GM21619 (cell line): ENCODE measurements around the gene GPX4.

Experiments used
- ATAC-seq: cut with Tn5 transposase; IDR thresholded peaks from one replicate; pipeline ENCODE4 v1.9.1; 2021; ENCODE audit not compliant: unreplicated experiment

Gene GPX4

DNA sequence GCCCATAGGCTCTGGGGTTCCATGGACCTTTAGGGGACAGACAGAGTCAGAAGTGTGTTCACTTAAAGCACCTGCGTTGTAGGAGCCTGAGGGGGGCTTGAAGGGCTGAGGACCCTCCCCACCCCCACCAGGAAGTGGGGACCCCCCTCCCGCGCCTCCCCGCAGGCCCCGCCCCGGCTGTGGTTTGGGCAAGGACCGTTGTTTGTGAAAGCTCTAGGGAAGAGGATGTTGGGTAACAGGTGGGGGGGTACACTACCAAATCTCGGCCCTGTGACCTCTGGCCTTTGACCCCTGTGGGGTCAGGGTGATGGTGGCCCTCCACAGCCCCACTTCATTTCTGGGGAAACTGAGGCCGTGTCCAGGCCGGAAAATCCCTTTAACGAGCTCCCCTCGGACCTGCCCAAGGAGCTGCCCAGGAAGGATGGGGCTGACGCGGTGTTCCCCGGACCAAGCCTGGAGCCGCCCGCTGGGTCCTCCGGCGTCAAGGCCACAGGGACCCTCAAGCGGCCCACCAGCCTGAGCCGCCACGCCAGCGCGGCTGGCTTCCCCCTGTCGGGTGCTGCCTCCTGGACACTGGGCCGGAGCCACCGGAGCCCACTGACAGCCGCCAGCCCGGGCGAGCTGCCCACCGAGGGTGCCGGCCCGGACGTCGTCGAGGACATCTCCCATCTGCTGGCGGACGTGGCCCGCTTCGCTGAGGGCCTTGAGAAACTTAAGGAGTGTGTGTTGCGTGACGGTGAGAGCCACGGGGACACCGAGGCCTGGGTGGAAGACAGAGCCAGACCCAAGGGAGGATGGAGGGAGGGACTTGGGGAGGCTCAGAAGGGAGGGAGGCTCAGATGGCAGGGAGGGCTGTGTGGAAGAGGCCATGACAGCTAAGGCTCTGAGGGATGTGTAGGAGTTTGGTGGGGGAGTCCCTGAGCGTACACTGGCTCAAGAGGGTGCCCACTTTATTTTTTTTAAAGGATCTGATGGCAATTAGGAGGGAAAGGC, 35.5 kb upstream of the GPX4 start:
- ATAC-seq = no peak

DNA sequence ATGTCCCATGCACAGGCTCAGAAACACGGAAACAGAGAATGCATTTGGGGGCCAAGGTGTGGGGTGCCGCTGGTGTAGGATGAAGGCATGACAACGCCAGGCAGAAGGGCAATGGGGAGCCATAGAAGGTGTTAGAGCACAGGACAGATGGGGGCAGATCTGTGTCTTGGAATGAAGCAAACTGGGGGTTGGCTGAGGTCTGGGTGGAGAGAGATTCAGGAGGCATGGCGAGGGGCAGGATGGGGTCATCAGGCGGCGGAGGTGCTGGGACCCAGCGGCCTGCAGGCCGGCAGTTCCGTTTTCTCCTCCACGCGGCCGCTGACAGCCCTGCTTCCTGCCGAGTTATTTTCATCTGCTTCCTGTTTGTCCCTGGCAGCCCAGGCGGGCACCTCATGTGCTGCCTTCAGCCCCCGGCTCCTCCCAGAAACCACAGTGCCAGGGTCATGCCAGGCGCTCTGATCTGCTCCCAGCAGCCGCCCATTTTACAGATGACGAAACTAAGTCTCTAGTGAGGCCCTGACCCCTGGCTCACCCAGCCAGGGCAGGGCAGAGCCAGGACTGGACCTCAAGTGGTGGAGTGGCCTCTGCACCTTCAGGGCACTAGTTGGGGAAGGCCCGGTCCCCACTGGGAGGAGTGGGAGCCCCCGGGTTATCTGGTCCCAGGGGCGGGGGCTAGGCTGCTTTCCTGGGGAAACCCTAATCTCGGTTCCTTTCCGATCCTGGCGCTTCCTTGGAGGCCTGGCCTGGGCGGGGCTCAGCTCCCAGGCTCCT, 34.6 kb upstream of the GPX4 start:
- ATAC-seq = no peak

GRCh38 chr19:1070576-1070930, 33.2 kb upstream of the GPX4 start:
- no peak for ATAC-seq

GRCh38 chr19:1070931-1071791, 32.6 kb upstream of the GPX4 start:
- ATAC-seq = no peak

GRCh38 chr19:1072371-1073015, 31.3 kb upstream of the GPX4 start:
- ATAC-seq = no peak

DNA sequence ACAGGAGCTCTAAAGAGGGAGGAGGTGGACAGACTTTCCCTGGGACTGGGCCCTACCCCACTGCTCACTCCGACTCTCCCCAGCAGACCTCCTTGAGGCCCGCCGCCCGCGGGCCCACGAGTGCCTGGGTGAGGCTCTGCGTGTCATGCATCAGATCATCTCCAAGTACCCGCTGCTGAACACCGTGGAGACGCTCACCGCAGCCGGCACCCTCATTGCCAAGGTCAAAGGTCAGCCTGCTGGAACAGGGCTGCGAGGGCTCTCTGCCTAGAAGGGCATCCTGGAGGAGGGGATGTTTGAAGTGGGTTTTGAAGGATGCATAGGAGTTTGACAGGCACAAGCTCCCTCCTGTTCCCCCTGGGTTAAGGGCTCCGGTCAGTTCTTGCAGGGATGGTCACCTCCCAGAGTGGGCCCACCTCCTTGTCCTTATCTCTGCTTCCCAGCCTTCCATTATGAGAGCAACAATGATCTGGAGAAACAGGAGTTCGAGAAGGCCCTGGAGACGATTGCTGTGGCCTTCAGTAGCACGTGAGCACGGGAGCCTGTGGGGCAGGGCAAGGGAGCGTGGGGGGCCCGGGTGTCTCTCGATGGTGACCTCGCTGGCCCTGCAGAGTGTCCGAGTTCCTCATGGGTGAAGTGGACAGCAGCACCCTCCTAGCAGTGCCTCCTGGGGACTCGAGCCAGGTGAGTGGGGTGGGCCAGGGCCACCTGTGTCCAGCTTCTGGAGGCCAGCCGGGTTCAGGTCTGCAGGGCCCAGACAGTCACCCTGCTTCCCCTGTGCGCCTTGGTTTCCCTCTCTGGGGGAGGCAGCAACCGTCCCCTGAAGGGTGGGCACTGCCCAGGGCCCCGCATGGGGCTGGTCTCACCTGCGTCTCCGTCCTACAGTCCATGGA, 30.5 kb upstream of the GPX4 start:
- ATAC-seq = no peak

DNA sequence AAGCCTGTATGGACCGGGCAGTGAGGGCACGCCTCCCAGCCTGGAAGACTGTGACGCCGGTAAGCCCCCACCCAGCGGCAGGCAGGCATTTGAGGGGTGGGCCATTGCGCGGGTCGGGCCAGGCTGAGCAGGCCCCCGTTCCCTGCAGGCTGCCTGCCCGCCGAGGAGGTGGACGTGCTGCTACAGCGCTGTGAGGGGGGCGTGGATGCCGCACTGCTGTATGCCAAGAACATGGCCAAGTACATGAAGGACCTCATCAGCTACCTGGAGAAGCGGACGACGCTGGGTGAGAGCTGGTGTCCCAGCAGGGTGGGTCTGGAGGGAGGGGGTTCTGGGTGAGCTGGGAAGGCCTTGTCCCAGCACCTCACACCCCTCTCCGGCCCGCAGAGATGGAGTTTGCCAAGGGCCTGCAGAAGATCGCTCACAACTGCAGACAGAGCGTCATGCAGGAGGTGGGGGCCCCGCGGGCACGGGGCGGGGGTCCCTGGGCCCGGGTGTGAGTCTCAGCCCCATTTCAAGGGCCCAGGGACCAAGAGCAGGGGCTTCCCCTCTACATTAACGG, 29.8 kb upstream of the GPX4 start:
- ATAC-seq = no peak

- ATAC-seq = no peak
Measured at GRCh38 chr19:1074544-1075283, 29.1 kb upstream of the GPX4 start.

- no peak for ATAC-seq
Measured at GRCh38 chr19:1076046-1076386, 27.8 kb upstream of the GPX4 start.

DNA sequence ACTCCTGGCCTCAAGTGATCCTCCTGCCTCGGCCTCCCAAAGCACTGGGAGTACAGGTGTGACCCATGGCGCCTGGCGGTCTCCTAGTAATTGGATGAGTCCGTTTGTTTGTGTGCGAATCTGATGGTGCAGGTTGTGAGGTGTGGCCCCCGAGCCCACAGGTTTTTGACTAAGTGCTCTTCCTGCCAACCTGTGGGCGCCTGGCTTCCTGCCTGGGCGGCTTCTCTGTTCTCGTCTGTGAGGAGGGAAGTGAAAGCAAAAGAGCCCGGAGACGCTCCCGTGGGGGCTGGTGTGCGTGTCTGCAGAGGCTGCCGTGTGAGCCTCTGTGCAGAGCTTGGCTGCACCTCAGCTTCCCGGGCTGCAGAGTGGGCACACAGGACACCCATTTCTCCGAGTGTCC, 26.8 kb upstream of the GPX4 start:
- peak; percentile 51 for ATAC-seq

- no peak for ATAC-seq
Measured at GRCh38 chr19:1079566-1080111, 24.2 kb upstream of the GPX4 start.

DNA sequence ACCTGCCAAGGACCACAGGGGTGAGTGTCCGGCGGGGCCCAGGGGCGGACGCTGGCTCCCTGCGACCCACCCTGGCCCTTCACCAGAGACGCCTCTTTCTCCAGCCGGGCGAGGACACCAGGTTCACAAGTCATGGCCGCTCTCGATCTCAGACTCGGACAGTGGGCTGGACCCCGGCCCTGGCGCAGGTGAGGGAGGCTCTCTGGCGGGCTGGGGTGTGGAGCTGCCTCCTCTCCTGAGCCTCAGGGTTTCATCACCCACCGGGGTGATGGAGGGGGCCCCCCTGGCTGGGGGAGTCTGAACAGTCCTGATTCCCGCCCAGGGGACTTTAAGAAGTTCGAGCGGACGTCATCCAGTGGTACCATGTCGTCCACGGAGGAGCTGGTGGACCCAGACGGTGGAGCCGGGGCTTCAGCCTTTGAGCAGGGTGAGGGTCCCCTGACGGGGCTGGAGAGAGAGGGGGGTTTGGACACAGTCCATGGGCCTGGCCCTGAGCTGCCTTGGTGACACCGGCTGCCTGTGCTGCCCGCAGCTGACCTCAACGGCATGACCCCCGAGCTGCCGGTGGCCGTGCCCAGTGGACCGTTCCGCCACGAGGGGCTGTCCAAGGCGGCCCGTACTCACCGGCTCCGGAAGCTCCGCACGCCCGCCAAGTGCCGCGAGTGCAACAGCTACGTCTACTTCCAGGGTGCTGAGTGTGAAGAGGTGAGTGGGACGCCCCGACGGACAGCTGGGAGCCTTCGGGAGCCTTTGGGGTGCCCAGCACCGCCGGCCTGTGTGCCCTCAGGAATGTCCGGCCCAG, 23.2 kb upstream of the GPX4 start:
- no peak for ATAC-seq

DNA sequence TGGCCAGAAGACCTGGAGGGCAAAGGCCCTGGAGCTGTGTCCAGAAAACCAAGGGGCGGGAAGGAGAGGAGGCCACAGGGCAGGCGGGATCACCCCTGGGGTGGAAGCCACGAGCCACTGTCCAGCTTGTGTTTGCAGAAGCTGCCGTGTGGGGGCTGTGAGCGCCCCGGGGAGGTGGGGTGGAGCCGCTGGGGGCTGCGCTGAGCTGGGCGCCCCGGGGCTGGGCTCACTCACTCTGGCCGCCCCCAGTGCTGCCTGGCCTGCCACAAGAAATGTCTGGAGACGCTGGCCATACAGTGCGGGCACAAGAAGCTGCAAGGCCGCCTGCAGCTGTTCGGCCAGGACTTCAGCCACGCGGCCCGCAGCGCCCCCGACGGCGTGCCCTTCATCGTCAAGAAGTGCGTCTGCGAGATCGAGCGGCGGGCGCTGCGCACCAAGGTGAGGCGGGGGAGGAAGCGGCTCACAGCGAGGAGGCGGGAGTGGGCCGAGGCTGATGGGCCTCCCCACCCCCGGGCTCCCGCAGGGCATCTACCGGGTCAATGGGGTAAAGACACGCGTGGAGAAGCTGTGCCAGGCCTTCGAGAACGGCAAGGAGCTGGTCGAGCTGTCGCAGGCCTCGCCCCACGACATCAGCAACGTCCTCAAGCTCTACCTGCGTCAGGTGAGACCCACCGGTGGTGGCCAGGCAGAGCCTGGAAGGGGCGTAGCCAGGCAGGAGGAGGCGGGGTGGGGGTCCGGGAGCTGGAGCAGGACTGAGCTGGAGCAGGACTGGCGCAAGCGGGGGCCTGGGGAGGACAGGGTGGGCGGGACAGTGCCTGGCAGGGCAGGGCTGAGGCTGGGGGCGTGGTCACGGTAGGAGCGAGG, 22.3 kb upstream of the GPX4 start:
- no peak for ATAC-seq

DNA sequence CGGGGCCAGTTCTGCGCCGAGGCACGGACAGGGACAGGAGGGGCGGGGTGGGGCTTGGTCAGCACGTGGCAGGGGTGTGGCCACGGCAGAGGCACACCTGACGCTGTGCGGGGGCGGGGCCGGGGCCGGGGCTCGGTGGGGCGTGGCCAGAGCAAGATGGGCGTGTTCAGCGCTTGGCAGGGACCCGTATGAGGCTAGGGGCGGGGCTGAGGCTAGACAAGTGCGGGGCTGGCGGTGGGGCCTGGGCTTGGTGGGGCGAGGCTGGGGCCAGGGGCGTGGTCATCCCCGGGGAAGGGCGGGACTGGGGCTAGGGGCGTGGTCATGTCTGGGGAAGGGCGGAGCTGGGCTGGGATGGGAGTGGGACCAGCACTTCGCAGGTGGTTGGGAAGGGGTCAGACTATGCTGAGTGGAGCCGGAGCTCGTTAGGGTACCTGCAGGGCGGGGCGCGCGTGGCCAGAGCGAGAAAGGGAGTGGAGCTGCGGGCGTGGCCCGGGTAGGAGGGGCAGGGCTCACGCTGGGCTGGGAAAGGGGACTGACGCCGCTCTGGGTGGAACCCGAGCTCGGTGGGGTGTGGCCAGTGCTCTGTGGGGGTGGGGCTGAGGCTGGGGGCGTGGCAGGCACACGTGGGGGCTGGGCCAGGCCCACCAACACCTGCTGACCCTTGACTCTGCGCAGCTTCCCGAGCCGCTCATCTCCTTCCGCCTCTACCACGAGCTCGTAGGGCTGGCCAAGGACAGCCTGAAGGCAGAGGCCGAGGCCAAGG, 21.4 kb upstream of the GPX4 start:
- ATAC-seq = no peak

GRCh38 chr19:1082928-1083816, 20.6 kb upstream of the GPX4 start:
- ATAC-seq = no peak
